ENCODE measurements around the gene SHISA9.

DNA sequence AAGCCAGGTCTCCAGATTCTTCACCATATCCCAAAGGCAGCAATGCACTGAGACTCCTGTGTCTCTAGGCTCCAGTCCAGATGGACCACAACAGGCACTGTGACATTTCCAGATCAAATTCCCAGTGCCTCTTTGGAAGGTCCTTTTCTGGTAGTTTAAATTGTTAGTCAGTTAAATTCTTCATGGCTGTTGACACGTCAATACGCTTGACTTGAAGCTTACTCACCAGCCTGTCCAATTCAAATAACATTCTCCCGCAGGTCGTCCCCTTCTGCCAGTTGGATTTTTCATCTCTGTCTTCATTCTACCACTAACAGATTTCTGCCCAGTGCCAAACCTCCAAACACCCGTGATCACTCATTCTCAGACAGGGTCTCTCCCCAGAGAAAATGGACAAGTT, 86.7 kb downstream of the SHISA9 start:
- TF ChIP-seq, protein P1, sequence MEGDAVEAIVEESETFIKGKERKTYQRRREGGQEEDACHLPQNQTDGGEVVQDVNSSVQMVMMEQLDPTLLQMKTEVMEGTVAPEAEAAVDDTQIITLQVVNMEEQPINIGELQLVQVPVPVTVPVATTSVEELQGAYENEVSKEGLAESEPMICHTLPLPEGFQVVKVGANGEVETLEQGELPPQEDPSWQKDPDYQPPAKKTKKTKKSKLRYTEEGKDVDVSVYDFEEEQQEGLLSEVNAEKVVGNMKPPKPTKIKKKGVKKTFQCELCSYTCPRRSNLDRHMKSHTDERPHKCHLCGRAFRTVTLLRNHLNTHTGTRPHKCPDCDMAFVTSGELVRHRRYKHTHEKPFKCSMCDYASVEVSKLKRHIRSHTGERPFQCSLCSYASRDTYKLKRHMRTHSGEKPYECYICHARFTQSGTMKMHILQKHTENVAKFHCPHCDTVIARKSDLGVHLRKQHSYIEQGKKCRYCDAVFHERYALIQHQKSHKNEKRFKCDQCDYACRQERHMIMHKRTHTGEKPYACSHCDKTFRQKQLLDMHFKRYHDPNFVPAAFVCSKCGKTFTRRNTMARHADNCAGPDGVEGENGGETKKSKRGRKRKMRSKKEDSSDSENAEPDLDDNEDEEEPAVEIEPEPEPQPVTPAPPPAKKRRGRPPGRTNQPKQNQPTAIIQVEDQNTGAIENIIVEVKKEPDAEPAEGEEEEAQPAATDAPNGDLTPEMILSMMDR (IDR thresholded peaks at IDR 0.05) = no peak
- TF ChIP-seq POLR2A (IDR thresholded peaks at IDR 0.05) = no peak
